Measurements from ENCODE around the gene RAB4A.

RAB4A gene

GRCh38 chr1:229300099-229300757, 29.3 kb downstream of the RAB4A start:
- DNase-seq: no peak

- no peak for DNase-seq
These were observed 31.8 kb downstream of the RAB4A start for GRCh38 chr1:229302740-229303139.

- DNase-seq: no peak
These were observed 32.9 kb downstream of the RAB4A start for GRCh38 chr1:229303855-229304254.

- no peak for DNase-seq
These were observed 34.5 kb downstream of the RAB4A start for GRCh38 chr1:229305392-229305791.

- DNase-seq: no peak
These were observed 38.2 kb downstream of the RAB4A start for GRCh38 chr1:229309074-229309473.

- DNase-seq: no peak
These were observed 38.8 kb downstream of the RAB4A start for GRCh38 chr1:229309684-229310083.

GRCh38 chr1:229310833-229311232, 39.9 kb downstream of the RAB4A start:
- no peak for DNase-seq

- DNase-seq: no peak
These were observed 45.3 kb downstream of the RAB4A start for GRCh38 chr1:229316166-229316565.

GRCh38 chr1:229318056-229318455, 47.1 kb downstream of the RAB4A start:
- no peak for DNase-seq

- DNase-seq: no peak
These were observed 48.6 kb downstream of the RAB4A start for GRCh38 chr1:229319487-229319886.

- DNase-seq: no peak
These were observed 52.3 kb downstream of the RAB4A start for GRCh38 chr1:229323201-229323600.

- no peak for DNase-seq
These were observed 53.1 kb downstream of the RAB4A start for GRCh38 chr1:229323885-229324553.

GRCh38 chr1:229325401-229325800, 54.5 kb downstream of the RAB4A start:
- DNase-seq: no peak

GRCh38 chr1:229325853-229326487, 55.1 kb downstream of the RAB4A start:
- DNase-seq: no peak

- no peak for DNase-seq
These were observed 55.7 kb downstream of the RAB4A start for GRCh38 chr1:229326601-229327000.

- DNase-seq: peak; percentile 49
These were observed 56.9 kb downstream of the RAB4A start for GRCh38 chr1:229327765-229328164.

GRCh38 chr1:229328598-229329362, 57.9 kb downstream of the RAB4A start:
- DNase-seq: no peak

GRCh38 chr1:229334269-229334668, 63.4 kb downstream of the RAB4A start:
- no peak for DNase-seq

GRCh38 chr1:229334716-229335115, 63.8 kb downstream of the RAB4A start:
- DNase-seq: no peak

- DNase-seq: no peak
These were observed 65.4 kb downstream of the RAB4A start for GRCh38 chr1:229336345-229336744.

- DNase-seq: no peak
These were observed 68.2 kb downstream of the RAB4A start for GRCh38 chr1:229339086-229339485.

GRCh38 chr1:229339520-229339919, 68.6 kb downstream of the RAB4A start:
- no peak for DNase-seq

GRCh38 chr1:229340496-229340895, 69.6 kb downstream of the RAB4A start:
- no peak for DNase-seq
